NCI-H146 treated with DMSO at 0.1 percent for 48 hours (cell line): Measurements from ENCODE around the gene TBXAS1.

Experiments used
- DNase-seq: peaks from one replicate; lab custom pipeline; 2025; ENCODE audit not compliant: unreplicated experiment; lab: John Stamatoyannopoulos, UW

Gene TBXAS1

DNA sequence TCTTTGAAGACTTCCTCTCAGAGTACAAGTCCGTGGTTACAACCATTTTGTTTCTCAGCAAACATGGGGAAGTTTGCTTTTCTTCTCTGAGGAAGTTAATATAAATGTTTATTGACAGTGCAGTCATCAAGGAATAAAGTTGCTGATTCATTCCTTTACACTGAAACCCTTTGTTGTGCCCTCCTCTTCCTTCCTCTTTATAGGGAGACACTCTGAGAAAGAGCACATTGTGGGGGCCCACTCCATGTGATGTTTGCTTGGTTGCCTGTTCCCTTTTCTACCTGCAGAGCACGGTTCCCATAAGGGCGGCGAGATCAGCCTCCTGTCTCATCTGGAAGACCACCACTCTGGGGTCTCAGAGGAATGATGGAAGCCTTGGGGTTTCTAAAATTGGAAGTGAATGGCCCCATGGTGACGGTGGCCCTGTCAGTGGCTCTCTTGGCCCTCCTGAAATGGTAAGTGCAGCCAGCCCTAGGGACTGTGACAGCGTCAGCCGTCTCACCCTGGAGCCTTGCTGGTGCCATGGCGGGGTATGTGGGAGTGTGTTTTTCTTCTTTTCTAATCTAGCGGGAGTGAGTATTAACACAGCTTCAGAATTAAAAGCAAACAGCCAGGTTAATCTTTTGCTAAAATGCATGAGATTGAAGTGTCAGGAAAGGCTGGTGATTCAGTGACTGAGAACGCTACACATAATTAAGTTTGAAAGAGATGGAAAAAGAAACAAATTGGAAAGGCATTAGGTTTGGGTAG is at the start of gene TBXAS1:
TBXAS1 (plus strand) TSS at position 240 of the 750 bp plus-strand sequence; CDS start at position 367, 127 bp downstream.
- DNase-seq: no peak

DNA sequence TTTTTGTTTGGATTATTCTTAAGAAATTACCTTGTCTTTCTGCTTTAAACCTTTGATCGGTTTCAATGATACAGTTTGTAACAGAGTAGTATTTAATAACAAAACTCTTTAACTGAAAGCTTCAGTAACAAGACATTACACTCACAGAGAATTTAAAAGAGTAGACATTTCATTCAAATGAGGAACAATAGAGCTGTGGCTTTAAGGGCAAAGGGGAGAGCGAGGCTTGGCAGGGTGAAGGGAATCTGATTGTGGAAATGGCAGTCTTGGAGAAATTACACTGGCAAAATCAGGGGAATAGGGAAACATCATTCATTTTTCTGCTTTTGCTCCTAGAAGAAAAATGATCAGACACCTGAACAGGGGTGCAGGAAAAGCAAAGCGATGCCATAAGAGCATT is 46.1 kb upstream of the TBXAS1 start:
- DNase-seq: no peak

DNA sequence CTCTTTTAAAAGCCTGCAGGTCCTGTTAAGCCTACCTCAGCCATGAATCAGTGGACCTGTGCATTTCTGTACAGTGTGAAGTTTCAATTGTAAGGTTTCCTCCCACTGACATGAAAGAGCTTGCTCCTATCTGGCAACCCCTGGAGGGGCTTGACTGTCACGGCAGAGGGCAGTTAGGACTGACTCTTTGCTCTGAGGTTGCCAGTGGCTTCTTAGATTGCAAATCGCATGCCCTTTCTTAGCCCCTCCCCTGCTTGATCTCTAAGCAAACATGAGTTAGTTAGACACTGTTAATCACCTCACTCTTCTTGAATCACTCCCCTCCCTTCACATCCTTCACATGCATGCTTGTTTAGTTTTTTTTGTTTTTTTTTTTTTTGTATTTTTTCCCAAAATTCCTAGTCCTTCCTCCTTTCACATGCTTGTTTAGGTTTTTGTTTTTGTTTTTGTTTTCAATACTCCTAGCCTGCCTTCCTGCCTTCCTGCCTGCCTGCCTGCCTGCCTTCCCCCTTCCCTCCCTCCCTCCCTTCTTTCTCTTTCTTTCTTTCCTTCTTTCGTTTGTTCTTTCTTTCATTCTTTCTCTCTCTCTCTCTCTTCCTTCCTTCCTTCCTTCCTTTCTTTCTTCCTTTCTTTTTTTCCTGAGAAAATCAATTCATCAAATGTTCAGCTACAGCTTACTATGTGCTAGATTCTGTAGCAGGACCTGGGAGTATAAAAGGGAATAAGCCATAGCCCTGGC is 45.2 kb upstream of the TBXAS1 start:
- DNase-seq: peak; percentile 10

DNA sequence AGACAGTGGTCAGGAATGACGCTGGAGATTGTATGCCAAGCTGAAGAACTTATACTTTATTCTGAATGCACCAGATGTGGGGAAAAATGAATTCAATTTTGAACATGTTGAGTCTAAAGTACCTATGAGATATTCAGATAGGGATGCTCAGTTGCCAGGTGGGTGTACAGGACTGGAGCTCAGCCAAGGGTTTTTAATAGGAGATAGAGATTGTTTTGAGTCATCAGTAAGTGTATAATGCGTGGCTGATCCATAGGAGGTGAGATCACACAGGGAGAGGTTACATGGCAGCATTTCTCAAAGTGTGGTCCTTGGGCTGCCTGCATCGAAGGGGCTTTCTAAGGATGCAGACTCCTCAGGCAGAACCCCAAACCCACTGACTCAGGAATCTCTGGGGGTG is 44.4 kb upstream of the TBXAS1 start:
- DNase-seq: no peak

DNA sequence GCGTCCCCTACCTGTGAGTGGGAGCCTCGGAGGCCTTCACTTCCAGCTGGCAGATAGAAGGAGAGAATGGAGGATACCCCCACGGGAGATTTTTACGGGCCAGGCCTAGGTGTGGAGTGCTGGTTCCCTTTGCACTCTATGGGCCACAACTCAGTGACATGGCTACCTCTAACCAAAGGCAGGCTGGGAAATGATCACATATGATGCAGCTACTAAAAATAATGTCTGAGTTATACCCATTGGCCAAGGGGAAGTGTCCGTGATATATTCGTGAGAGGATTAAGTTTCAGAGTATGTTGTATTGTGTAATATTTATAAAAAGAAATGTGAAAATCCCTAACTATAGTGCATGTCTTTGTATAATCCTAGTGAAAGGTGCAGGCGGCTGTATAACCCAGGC is 37.7 kb upstream of the TBXAS1 start:
- DNase-seq: no peak

DNA sequence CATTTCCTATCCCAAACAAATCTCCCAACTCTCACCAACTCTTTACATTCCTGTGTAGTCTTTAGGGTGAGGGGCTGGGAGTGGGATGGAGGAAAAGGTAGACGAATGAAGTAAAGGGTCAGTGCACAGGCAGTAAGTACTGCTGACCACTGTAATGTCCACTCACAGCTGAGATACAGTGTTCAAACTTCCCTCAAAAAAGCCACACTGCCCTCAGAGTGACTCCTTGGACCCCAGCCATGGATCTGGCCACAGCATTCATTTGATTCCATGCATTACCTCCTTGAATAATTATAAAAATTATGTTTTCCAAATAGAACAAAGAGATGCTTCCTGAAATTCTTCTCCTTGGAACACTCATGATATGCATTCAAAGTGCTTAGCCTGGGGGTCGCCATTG is 31.5 kb upstream of the TBXAS1 start:
- no peak for DNase-seq

- DNase-seq: peak; percentile 16
These were observed 30.8 kb upstream of the TBXAS1 start for GRCh38 chr7:139798221-139798620.

DNA sequence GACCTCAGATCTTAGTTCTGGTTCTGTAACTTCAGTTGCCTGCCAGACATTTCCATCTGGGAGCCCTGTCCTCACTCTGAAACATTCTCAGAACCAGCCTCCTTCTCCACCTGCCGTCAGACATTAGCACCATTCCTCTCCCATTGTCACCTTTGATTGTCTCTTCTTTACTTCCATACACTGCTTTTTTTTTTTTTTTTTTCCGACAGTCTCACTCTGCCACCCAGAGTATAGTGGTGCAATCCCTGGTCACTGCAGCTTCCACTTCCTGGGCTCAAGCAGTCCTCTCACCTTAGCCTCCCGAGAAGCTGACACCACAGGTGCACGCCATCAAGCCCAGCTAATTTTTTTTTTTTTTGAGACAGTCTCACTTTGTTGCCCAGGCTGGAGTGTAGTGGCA is 30.2 kb upstream of the TBXAS1 start:
- DNase-seq: peak; percentile 28

GRCh38 chr7:139799586-139799985 is 29.5 kb upstream of the TBXAS1 start:
- no peak for DNase-seq

DNA sequence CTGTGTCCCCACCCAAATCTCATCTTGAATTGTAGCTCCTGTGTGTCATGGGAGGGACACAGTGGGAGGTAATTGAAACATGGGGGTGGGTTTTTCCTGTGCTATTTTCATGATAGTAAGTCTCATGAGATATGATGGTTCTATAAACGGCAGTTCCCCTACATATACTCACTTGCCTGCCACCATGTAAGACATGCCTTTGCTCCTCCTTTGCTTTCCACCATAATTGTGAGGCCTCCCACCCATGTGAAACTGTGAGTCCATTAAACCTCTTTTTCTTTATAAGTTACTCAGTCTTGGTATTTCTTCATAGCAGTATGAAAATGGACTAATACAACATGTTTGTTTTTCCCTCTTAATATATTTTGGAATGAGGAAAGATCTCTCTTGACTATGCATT is 24.5 kb upstream of the TBXAS1 start:
- DNase-seq: no peak

- DNase-seq: no peak
These were observed 22.1 kb upstream of the TBXAS1 start for GRCh38 chr7:139807009-139807408.

DNA sequence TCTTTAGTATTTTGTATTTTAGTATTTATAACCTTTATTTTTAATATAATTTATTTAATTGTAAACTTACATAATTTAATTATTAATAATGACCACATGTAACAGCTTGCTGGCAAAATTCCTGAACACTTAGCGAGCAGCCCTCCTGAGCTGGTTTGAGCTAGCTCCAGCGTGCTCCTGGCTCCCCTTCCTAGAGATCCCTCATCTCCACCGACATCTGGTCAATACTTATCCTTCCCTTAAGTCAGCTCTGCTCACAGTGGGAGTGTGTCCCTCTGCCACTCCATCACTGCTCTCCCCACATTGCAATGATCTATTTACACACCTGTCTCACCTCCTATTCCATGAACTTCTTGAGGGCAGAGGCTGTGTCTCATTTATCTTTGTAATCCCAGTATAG is 20.6 kb upstream of the TBXAS1 start:
- DNase-seq: peak; percentile 6

- no peak for DNase-seq
These were observed 20.1 kb upstream of the TBXAS1 start for GRCh38 chr7:139808846-139809442.

DNA sequence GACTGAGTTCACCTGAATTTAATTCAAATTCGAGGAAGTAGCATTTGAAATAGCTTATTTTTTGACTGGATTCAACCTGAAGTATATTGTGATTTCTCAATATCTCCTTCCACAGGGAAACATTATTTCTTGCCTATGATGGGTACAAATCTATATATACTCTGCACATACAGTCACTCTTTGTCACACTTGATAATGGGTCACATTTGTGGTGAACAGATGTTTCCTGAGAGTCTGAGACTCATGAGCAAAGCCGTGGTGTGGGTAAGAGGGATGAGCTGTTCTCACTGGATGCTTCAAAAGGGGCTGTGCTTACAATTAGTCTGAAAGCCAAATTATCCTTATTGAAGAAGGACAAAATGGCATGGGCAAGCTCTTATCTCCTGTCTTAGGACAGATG is 18.0 kb upstream of the TBXAS1 start:
- no peak for DNase-seq

GRCh38 chr7:139813151-139813550 is 15.9 kb upstream of the TBXAS1 start:
- no peak for DNase-seq

- DNase-seq: no peak
These were observed 15.4 kb upstream of the TBXAS1 start for GRCh38 chr7:139813689-139814088.

GRCh38 chr7:139817249-139817648 is 11.8 kb upstream of the TBXAS1 start:
- DNase-seq: no peak

GRCh38 chr7:139820089-139820488 is 9.0 kb upstream of the TBXAS1 start:
- DNase-seq: no peak

DNA sequence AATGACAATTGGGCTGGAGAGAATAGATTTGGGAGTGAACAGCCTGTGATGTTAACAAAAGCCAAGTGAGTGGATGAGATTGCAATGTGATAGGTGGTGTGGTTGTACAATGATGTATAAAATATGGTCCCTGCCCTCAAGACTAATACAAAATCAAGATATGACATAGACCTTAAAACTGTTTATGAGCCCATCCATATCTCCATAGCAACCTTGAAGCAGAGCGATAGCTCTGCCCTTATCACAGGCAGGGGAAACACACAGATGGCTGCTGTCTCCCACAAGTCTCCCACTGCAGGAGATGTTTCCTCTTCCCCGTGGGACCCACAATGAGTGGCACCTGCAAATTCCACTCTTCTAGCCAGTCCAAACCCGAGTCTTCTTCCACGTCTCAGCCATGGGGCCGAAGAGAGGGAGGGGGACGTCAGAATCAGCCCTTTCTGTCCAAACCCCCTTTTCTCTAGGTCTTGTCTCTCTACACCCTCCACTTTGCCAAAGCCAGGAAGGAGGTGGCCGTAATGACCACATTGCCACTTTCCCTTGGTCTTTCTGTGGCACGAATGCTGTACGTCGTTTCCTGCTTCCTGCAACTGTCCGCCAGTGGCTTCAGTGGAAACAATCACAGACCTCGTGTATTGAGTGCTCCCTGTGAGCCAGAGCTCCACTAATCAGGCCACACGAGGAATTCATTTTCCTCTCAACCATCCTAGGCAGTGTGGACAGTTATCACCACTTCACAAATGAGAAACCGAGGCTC is 7.5 kb upstream of the TBXAS1 start:
- DNase-seq: no peak

GRCh38 chr7:139822855-139823254 is 6.2 kb upstream of the TBXAS1 start:
- DNase-seq: no peak

DNA sequence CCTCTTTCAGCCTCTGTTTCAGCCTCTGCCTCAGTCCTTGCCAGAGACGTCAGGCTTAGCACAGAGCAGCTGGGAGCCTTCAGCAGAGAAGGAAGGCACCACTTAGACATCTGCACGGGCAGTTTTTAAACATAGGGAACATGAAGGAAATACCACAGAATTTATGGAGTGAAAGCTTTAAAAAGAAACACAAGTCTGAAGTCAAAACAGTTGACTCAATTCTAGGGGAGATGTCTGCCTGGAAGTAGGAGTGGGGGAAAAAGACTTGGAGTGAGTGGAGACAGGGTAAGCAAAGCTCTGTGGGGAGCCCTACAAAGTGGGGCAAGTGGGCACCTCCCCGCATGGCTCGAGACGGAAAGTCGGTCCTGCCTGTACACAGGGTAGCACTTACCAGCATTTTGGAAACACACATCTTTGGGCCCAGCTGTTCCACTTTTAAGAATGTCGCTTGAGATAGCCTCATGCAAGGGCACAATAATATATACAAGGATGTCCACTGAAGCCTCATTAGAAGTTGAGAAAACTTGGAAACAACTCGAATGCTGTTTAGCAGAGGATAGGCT is 5.0 kb upstream of the TBXAS1 start:
- no peak for DNase-seq
